GM13976 (cell line): ENCODE data around the gene WNT5A.

Experiments used
- DNase-seq: peaks from one replicate; pipeline ENCODE4 v3.0.0; 2012; ENCODE audit warnings: low spot score
- CTCF ChIP-seq: IDR thresholded peaks from 2 replicates; pipeline ENCODE4 v1.5.1; 2012; ENCODE audit warnings: borderline replicate concordance, mild to moderate bottlenecking; ENCODE audit not compliant: insufficient read depth; ENCODE audit errors: extremely low read depth, missing control alignments, control extremely low read depth
- in situ Hi-C: fragments of 300-500 bp; cut with MboI; formaldehyde crosslinking; loops from one replicate; pipeline ENCODE4 v1.12.0; 2022; ENCODE audit warnings: low sequenced_read_pairs, mixed read lengths, inconsistent platforms; ENCODE audit not compliant: unreplicated experiment

The WNT5A gene

DNA sequence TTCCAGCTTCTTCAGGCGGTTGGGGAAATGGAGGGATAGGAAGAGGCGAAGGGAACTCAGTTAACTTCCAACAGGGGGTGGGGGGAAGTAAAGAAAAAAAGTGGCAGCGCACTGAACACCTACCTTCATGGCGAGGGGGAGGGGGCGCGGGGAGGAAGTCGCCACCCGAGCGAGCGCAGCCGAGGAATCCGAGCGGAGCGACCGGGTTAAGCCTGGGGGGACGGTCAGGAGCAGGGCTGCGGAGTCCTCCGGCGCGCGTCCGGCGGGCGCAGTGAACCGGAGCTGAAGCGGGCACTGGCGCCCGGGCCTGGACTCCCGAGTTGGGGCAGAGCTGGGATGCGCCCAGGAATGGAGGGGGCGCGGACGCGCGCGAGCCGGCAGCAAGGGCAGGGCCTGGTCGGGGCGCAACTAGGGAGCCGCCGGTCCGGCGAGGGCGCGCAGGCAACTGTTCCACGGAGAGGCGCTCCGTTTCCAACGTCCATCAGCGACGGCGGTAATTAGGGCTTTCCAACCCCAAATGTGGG is at the start of gene WNT5A:
Gene WNT5A, minus strand, starts transcription at position 450 of the 524 bp plus-strand sequence. Its CDS starts 321 bp downstream, at position 129.
- DNase-seq: peak; percentile 36
- in situ Hi-C loops: loop anchor here (10.0 to 25.0 kb wide), 2 partner anchors 238 to 775 kb away; no protein-coding TSS in a partner anchor
- no peak for TF ChIP-seq CTCF

- in situ Hi-C loops: no loop called here
- DNase-seq: no peak
- TF ChIP-seq CTCF: no peak
These were observed 47.8 kb upstream of the WNT5A start for GRCh38 chr3:55534876-55535275.

DNA sequence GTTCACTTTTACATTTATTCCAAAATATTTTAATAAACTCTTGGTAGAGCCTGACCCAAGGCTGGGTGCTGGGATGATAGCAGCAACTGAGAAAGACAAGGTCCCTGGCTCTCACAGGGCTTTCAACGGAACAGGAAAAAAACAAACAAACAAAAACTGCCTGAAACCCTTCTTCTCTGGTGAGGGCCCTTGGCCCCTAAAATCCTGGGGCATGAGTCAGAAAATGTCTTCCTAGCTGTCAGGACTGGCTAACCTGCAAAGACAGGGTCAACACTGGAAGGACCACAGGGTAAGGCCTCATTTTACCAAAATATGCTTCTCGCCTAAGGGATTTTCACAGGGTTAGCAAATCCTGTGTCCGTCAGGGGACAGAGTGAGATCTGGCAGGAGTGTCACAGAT is 45.7 kb upstream of the WNT5A start:
- in situ Hi-C loops: no loop called here
- TF ChIP-seq CTCF: no peak
- DNase-seq: no peak

- no peak for DNase-seq
- no peak for TF ChIP-seq CTCF
- in situ Hi-C loops: no loop called here
These were observed 44.2 kb upstream of the WNT5A start for GRCh38 chr3:55531321-55531720.

GRCh38 chr3:55527361-55527760 is 40.3 kb upstream of the WNT5A start:
- no peak for DNase-seq
- TF ChIP-seq CTCF: no peak
- in situ Hi-C loops: no loop called here

- no peak for TF ChIP-seq CTCF
- in situ Hi-C loops: no loop called here
- no peak for DNase-seq
These were observed 39.4 kb upstream of the WNT5A start for GRCh38 chr3:55526332-55527030.
